ENCODE data around the gene NUSAP1. TPM values are rescaled to one million over a fixed set of nuclear protein-coding genes. Genes with fewer than 3 reads are reported as not detected.

Gene NUSAP1
- total RNA-seq, 4 donors from 2014 or later, result 1.0 to 101 TPM; not detected in 2

DNA sequence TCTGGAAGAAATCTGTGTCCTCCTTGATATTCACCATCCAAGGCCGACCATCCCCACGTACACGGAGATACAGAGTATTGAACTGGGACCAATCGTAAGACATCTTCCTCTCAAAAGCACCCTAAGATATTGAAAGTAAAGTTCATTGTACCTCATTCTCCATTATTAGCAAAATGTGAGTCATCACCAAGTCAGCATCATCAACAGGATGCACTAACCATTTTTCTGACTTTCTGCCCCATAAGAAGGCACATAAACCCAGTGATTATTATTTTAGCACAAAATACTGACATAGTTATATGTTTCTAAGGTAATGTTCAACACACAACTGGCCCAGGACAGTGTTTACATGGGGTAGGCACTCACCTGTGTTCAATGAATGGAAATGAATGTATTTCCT is 62.2 kb downstream of the NUSAP1 start:
- DNase-seq, result no peak
- Histone ChIP-seq H3K9me3 (no peaks in the 10 kb centered on the region), H3K27ac (no peak overlapping the region), H3K27me3 (no peaks in the 10 kb centered on the region), H3K4me3 (no peak overlapping the region), H3K4me1 (no peaks in the 10 kb centered on the region), H3K36me3 (no peaks in the 10 kb centered on the region)
- intact Hi-C loops (cut with DNase I; ENCODE audit: low total_unique reads), result no loop called here
- TF ChIP-seq, protein P1, sequence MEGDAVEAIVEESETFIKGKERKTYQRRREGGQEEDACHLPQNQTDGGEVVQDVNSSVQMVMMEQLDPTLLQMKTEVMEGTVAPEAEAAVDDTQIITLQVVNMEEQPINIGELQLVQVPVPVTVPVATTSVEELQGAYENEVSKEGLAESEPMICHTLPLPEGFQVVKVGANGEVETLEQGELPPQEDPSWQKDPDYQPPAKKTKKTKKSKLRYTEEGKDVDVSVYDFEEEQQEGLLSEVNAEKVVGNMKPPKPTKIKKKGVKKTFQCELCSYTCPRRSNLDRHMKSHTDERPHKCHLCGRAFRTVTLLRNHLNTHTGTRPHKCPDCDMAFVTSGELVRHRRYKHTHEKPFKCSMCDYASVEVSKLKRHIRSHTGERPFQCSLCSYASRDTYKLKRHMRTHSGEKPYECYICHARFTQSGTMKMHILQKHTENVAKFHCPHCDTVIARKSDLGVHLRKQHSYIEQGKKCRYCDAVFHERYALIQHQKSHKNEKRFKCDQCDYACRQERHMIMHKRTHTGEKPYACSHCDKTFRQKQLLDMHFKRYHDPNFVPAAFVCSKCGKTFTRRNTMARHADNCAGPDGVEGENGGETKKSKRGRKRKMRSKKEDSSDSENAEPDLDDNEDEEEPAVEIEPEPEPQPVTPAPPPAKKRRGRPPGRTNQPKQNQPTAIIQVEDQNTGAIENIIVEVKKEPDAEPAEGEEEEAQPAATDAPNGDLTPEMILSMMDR (IDR thresholded peaks at IDR 0.05), result no peak
- TF ChIP-seq POLR2A (IDR thresholded peaks at IDR 0.05), result no peak

DNA sequence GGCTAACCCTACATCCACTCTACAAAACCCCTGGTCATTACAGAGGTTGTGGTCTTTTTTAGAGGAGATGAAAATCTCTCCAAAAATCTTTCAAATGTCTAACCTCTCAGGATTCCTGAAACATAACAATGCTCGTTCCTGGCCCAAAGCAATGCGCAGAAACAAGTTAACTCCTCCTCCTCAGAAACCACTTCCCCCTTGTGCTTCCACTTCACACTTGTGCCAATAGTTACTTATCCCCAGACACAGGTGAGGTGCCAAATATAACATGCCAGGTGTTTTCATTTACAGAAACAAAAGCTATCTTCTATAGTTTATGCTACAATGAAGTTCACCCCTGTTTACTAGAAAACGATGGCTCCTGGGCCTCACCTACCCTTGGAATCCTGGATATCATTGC is 63.4 kb downstream of the NUSAP1 start:
- no peak for DNase-seq
- H3K27ac ChIP-seq, result no peak overlapping the region
- H3K36me3 ChIP-seq, result no peaks in the 10 kb centered on the region
- H3K4me1 ChIP-seq, result no peaks in the 10 kb centered on the region
- no peaks in the 10 kb centered on the region for H3K9me3 ChIP-seq
- no peaks in the 10 kb centered on the region for H3K27me3 ChIP-seq
- H3K4me3 ChIP-seq, result no peak overlapping the region
- intact Hi-C loops (cut with DNase I; ENCODE audit: low total_unique reads), result no loop called here
- TF ChIP-seq POLR2A (IDR thresholded peaks at IDR 0.05), result no peak
- TF ChIP-seq, protein P1 (IDR thresholded peaks at IDR 0.05), result no peak

DNA sequence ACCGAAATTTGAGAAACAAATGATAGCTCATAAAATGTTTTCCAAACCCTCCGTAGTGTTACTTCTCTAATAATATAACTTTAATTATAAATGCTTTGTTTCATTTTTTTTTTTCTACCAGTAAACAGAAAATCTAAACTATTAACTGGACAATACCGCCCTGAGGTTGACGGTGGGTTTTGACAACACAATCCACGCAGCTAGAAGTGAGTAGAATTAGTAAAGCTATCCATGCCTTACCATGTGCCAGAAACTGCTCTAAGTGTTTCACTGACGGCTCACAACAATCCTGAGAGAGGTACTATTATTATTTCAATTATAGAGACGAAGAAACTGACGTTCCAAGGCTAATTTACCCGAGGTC is 69.2 kb downstream of the NUSAP1 start:
- peak overlapping the region; percentile 85 to 86 for H3K27ac ChIP-seq
- H3K27me3 ChIP-seq, result no peaks in the 10 kb centered on the region
- DNase-seq, result no peak
- no peaks in the 10 kb centered on the region for H3K36me3 ChIP-seq
- peak overlapping the region; percentile 84 to 96 for H3K4me3 ChIP-seq
- intact Hi-C loops (cut with DNase I; ENCODE audit: low total_unique reads), result no loop called here
- no peaks in the 10 kb centered on the region for H3K4me1 ChIP-seq
- H3K9me3 ChIP-seq, result no peaks in the 10 kb centered on the region
- TF ChIP-seq POLR2A (IDR thresholded peaks at IDR 0.05), result no peak
- TF ChIP-seq, protein P1 (IDR thresholded peaks at IDR 0.05), result no peak

DNA sequence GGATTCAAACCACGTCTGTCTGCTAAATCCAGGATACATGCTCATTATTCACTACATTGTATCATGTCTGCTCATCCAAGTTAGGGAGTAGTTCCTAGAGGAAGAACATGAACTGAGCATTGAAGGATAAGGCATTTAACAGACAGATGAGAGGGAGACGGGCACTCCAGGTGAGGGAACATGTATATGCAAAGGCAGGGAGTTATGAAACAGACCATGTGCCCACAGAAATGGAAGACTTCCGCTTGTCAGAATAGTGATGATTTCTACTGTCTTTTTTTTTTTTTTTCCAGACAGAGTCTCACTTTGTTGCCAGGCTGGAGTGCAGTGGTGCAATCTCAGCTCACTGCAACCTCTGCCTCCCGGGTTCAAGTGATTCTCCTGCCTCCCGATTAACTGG is 74.7 kb downstream of the NUSAP1 start:
- TF ChIP-seq POLR2A (IDR thresholded peaks at IDR 0.05), result no peak
- TF ChIP-seq, protein P1 (IDR thresholded peaks at IDR 0.05), result no peak
- no peak overlapping the region for H3K27ac ChIP-seq
- H3K36me3 ChIP-seq, result no peaks in the 10 kb centered on the region
- no peaks in the 10 kb centered on the region for H3K9me3 ChIP-seq
- H3K4me3 ChIP-seq, result no peak overlapping the region
- intact Hi-C loops (cut with DNase I; ENCODE audit: low total_unique reads), result no loop called here
- no peak for DNase-seq
- H3K27me3 ChIP-seq, result no peaks in the 10 kb centered on the region
- no peaks in the 10 kb centered on the region for H3K4me1 ChIP-seq

DNA sequence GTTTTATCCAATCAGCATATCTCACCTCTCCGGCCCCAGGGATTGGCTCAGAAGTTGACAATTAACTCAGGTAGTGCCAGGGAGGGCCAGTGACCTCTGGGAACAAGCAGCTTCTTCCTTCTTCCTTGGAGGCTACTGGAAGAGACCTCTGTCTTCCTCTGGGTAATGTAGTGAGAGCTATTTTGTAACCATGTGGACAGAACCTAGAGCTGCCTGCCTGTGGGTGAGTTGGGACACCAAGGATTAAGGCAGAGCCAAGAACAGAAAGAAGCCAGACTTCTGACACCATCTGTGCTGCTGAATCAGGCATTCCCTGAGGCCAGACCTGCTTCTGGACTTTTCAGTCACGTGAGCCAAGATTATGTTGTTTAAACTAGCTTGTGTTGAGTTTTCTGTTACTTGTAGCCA is 75.6 kb downstream of the NUSAP1 start:
- intact Hi-C loops (cut with DNase I; ENCODE audit: low total_unique reads), result no loop called here
- TF ChIP-seq POLR2A (IDR thresholded peaks at IDR 0.05), result no peak
- TF ChIP-seq, protein P1 (IDR thresholded peaks at IDR 0.05), result no peak
- Histone ChIP-seq H3K27me3 (no peaks in the 10 kb centered on the region), H3K9me3 (no peaks in the 10 kb centered on the region), H3K36me3 (no peaks in the 10 kb centered on the region), H3K27ac (no peak overlapping the region), H3K4me1 (no peaks in the 10 kb centered on the region), H3K4me3 (no peak overlapping the region)
- DNase-seq, result no peak

Data from uterus (tissue), 4 donors.